IMR-90 (cell line): ENCODE measurements around the gene ZNF778. TPM values are rescaled to one million over a fixed set of nuclear protein-coding genes. Genes with fewer than 3 reads are reported as not detected.
A peak's percentile ranks its signal among the peaks of the same experiment; 100 is the strongest.

Source experiments
- ATAC-seq: fragments of 200-7000 bp; cut with Tn5 transposase; 2 replicates; pipeline ENCODE4 v1.9.1; 2020; ENCODE audit warnings: low read depth, mild to moderate bottlenecking, moderate library complexity
- BruUV-seq: library from RNA; stranded (reverse); fragments of 400-500 nt; replicated peaks from 2 replicates; lab custom pipeline; 2021; lab: Mats Ljungman, UMichigan
- CTCF ChIA-PET: fragments of 300-600 bp; formaldehyde crosslinking; extraction: SDS; loops from one replicate; lab custom pipeline; 2021; ENCODE audit warnings: antibody characterized with exemption; lab: Yijun Ruan, JAX
- POLR2A ChIA-PET: fragments of 300-600 bp; sonication (Branson Sonifier 250); formaldehyde crosslinking; loops from one replicate; lab custom pipeline; 2022; ENCODE audit warnings: antibody characterized with exemption; ENCODE audit not compliant: unreplicated experiment; lab: Charles Lee
- DNase-seq: peaks from one replicate; pipeline ENCODE4 v3.0.0; 2013
- H2AFZ ChIP-seq: replicated peaks from 2 replicates; pipeline ENCODE3; 2013; ENCODE audit warnings: low read length, mild to moderate bottlenecking; ENCODE audit not compliant: poor library complexity
- H2AK5ac ChIP-seq: 2 replicates; pipeline ENCODE4 v1.6.1; 2013; ENCODE audit warnings: low read depth, low read length, inconsistent platforms
- H2AK9ac ChIP-seq: replicated peaks from 2 replicates; pipeline ENCODE3; 2013; ENCODE audit warnings: mild to moderate bottlenecking, low read depth, low read length, moderate library complexity; ENCODE audit not compliant: poor library complexity
- H2BK120ac ChIP-seq: 2 replicates; pipeline ENCODE4 v1.6.1; 2013; ENCODE audit warnings: low read depth, low read length, inconsistent platforms
- H2BK15ac ChIP-seq: 3 replicates; pipeline ENCODE4 v1.6.1; 2013; ENCODE audit warnings: low read depth, low read length, inconsistent platforms
- H2BK20ac ChIP-seq: 2 replicates; pipeline ENCODE4 v1.6.1; 2013; ENCODE audit warnings: low read depth, mild to moderate bottlenecking, inconsistent platforms, low read length, moderate library complexity
- H2BK5ac ChIP-seq: 2 replicates; pipeline ENCODE4 v1.6.1; 2013; ENCODE audit warnings: mild to moderate bottlenecking, low read depth, low read length, inconsistent platforms; ENCODE audit not compliant: poor library complexity, severe bottlenecking
- H3K14ac ChIP-seq: replicated peaks from 2 replicates; pipeline ENCODE4 v1.6.1; 2013; ENCODE audit warnings: low read depth, low read length, inconsistent platforms
- H3K18ac ChIP-seq: 2 replicates; pipeline ENCODE4 v1.6.1; 2013; ENCODE audit warnings: low read depth, low read length, control low read depth
- H3K23ac ChIP-seq: 2 replicates; pipeline ENCODE4 v1.6.1; 2013; ENCODE audit warnings: low read depth, low read length, inconsistent platforms
- H3K27ac ChIP-seq: 2 replicates; pipeline ENCODE4 v1.5.1; 2013; ENCODE audit warnings: mild to moderate bottlenecking, control low read depth, low read length; ENCODE audit not compliant: insufficient read depth
- H3K27me3 ChIP-seq: 2 replicates; pipeline ENCODE4 v1.6.1; 2013; ENCODE audit warnings: low read length; ENCODE audit not compliant: control insufficient read depth, insufficient read depth
- H3K36me3 ChIP-seq: 2 replicates; pipeline ENCODE4 v1.6.1; 2013; ENCODE audit warnings: low read length, mixed read lengths; ENCODE audit not compliant: control insufficient read depth, insufficient read depth
- H3K4ac ChIP-seq: 2 replicates; pipeline ENCODE4 v1.6.1; 2013; ENCODE audit warnings: low read depth, low read length, inconsistent platforms
- H3K4me1 ChIP-seq: 2 replicates; pipeline ENCODE4 v1.6.1; 2013; ENCODE audit warnings: low read length, mixed read lengths; ENCODE audit not compliant: control insufficient read depth, insufficient read depth
- H3K4me2 ChIP-seq: 2 replicates; pipeline ENCODE4 v1.6.1; 2013; ENCODE audit warnings: low read depth, mild to moderate bottlenecking, control low read depth, low read length, moderate library complexity
- H3K4me3 ChIP-seq: 2 replicates; pipeline ENCODE4 v1.5.1; 2013; ENCODE audit warnings: low read depth, mild to moderate bottlenecking, control low read depth, low read length, moderate library complexity; ENCODE audit not compliant: insufficient read depth
- H3K56ac ChIP-seq: 2 replicates; pipeline ENCODE4 v1.6.1; 2013; ENCODE audit warnings: low read length, inconsistent platforms; ENCODE audit not compliant: insufficient read depth; ENCODE audit errors: extremely low read depth
- H3K79me1 ChIP-seq, 2 experiments: 2 replicates each; pipeline ENCODE4 v1.6.1; 2013; ENCODE audit warnings: low read length in 2 of 2, inconsistent platforms in 1 of 2, low read depth in 1 of 2
- H3K9ac ChIP-seq: 2 replicates; pipeline ENCODE4 v1.6.1; 2013; ENCODE audit warnings: low read depth, low read length, control low read depth
- H3K9me1 ChIP-seq: 2 replicates; pipeline ENCODE4 v1.6.1; 2013; ENCODE audit warnings: low read length, inconsistent platforms; ENCODE audit not compliant: insufficient read depth
- H3K9me3 ChIP-seq: 2 replicates; pipeline ENCODE4 v1.6.1; 2013; ENCODE audit warnings: low read length; ENCODE audit not compliant: control insufficient read depth, insufficient read depth
- H4K20me1 ChIP-seq: 2 replicates; pipeline ENCODE4 v1.6.1; 2013; ENCODE audit warnings: low read length, inconsistent platforms; ENCODE audit not compliant: insufficient read depth
- H4K5ac ChIP-seq: 2 replicates; pipeline ENCODE4 v1.6.1; 2013; ENCODE audit warnings: mild to moderate bottlenecking, low read depth, low read length, control low read depth
- H4K8ac ChIP-seq, 2 experiments: 2 replicates each; pipeline ENCODE4 v1.6.1; 2013; ENCODE audit warnings: low read depth in 2 of 2, low read length in 2 of 2, control low read depth in 1 of 2, inconsistent platforms in 1 of 2
- H4K91ac ChIP-seq: 2 replicates; pipeline ENCODE4 v1.6.1; 2013; ENCODE audit warnings: low read depth, low read length, inconsistent platforms; ENCODE audit not compliant: insufficient read depth
- CEBPB ChIP-seq: IDR thresholded peaks from 2 replicates; pipeline ENCODE4 v1.6.1; 2012; ENCODE audit warnings: low read depth, low read length, improper control_type of control experiment
- ELK1 ChIP-seq: fragments of 150-350 bp; IDR thresholded peaks from 2 replicates; pipeline ENCODE4 v1.6.1; 2016; ENCODE audit warnings: low read depth, mild to moderate bottlenecking, low read length, moderate library complexity, borderline replicate concordance
- FOS ChIP-seq: fragments of 150-350 bp; IDR thresholded peaks from 2 replicates; pipeline ENCODE4 v1.6.1; 2016; ENCODE audit warnings: low read depth, low read length
- MAFK ChIP-seq: IDR thresholded peaks from 2 replicates; pipeline ENCODE4 v1.6.1; 2012; ENCODE audit warnings: low read depth, low read length, improper control_type of control experiment
- WGBS, 2 experiments: methylation state at CpG; one replicate each; pipeline versions ENCODE4 v1.1.5 to v1.1.7; 2013; ENCODE audit warnings: missing lambda C conversion rate in 2 of 2; ENCODE audit not compliant: insufficient read length in 1 of 2; ENCODE audit errors: extremely low coverage in 2 of 2; 5-methylcytosine and 5-hydroxymethylcytosine counted together
- dilution Hi-C: fragments of 300-500 bp; cut with HindIII; formaldehyde crosslinking; loops from one replicate; pipeline ENCODE4 v1.14.3; 2018; ENCODE audit warnings: low sequenced_read_pairs; ENCODE audit not compliant: unreplicated experiment
- in situ Hi-C: fragments of 300-500 bp; cut with MboI; formaldehyde crosslinking; loops from 3 replicates; pipeline ENCODE4 v1.14.3; 2019; ENCODE audit warnings: low sequenced_read_pairs, inconsistent platforms, mixed read lengths
- intact Hi-C: fragments of 100-400 bp; cut with micrococcal nuclease; formaldehyde crosslinking; loops from 2 replicates; pipeline ENCODE4 v1.10.0; 2022
- polyA plus RNA-seq, 3 experiments: library from polyadenylated mRNA; depleted of rRNA; stranded (reverse); fragments of >200 nt; gene quantifications; 2 replicates each; pipeline ENCODE4 v1.2.3, GENCODE V29; 2012; ENCODE audit warnings: low replicate concordance in 1 of 3
- total RNA-seq: library from RNA; depleted of rRNA; stranded (reverse); fragments of >200 nt; gene quantifications from 2 replicates; pipeline ENCODE4 v1.2.3, GENCODE V29; 2012

ZNF778 gene
- total and polyA plus RNA-seq, 2 of the 4 experiments (the other 2 are of a cell fraction), result 5.6 to 9.9 TPM

- no peaks in the 10 kb centered on the region for H3K36me3 ChIP-seq
- no peak overlapping the region for H4K8ac ChIP-seq
- no peak overlapping the region for H3K27ac ChIP-seq
- dilution Hi-C loops (no loop called here), in situ Hi-C loops (no loop called here), intact Hi-C loops (no loop called here)
- no TSS peak for BruUV-seq
- TF ChIP-seq CEBPB, result no peak
- no peak for TF ChIP-seq MAFK
- TF ChIP-seq ELK1, result no peak
- no peak for TF ChIP-seq FOS
- no peaks in the 10 kb centered on the region for H3K9me1 ChIP-seq
- H2BK20ac ChIP-seq, result no peak overlapping the region
- H3K4me1 ChIP-seq, result peaks cover 5% of the 10 kb centered on the region; the same call in 1 of the 2 replicates
- no peak overlapping the region for H2AK5ac ChIP-seq
- ATAC-seq (no peak; the same call in 1 of the 2 replicates), DNase-seq (no peak)
- H2BK120ac ChIP-seq, result no peak overlapping the region
- peaks cover 45% of the 10 kb centered on the region for H3K27me3 ChIP-seq
- no peak overlapping the region for H3K4ac ChIP-seq
- H2BK5ac ChIP-seq, result no peak overlapping the region
- H3K4me2 ChIP-seq, result peak overlapping the region; percentile 82
- H3K79me1 ChIP-seq, result no peaks in the 10 kb centered on the region
- no peak overlapping the region for H3K56ac ChIP-seq
- H4K5ac ChIP-seq, result no peak overlapping the region
- peak overlapping the region; percentile 9 for H2AK9ac ChIP-seq
- no peaks in the 10 kb centered on the region; the same call in 1 of the 2 replicates for H4K20me1 ChIP-seq
- H2BK15ac ChIP-seq, result no peak overlapping the region
- CTCF ChIA-PET, result no interaction called here
- POLR2A ChIA-PET, result no interaction called here
- peak overlapping the region; percentile 24; the same call in 1 of the 2 replicates for H3K23ac ChIP-seq
- H2AFZ ChIP-seq, result peak overlapping the region; percentile 88
- no peak overlapping the region for H3K14ac ChIP-seq
- H3K18ac ChIP-seq, result no peak overlapping the region
- 8% methylated on average over 15 of the region's 34 CpGs; no CpG with 5 or more reads in 1 of the 2 experiments for WGBS, 2 experiments
- H3K4me3 ChIP-seq, result peak overlapping the region; percentile 29; the same call in 1 of the 2 replicates
- H3K9ac ChIP-seq, result no peak overlapping the region
- no peak overlapping the region for H4K91ac ChIP-seq
- no peaks in the 10 kb centered on the region for H3K9me3 ChIP-seq
Measured at GRCh38 chr16:89170346-89171215, 46.9 kb upstream of the ZNF778 start.
